ENCODE measurements around the gene MPP4. TPM values are rescaled to one million over a fixed set of nuclear protein-coding genes. Genes with fewer than 3 reads are reported as not detected.
"Not testable (repeated sequence)": the region's sequence is repeated elsewhere in the genome, so short reads cannot be mapped to it uniquely, and the experiment has no call there.

Gene MPP4
- total RNA-seq, 1 donor from 2014 or later, result not detected

DNA sequence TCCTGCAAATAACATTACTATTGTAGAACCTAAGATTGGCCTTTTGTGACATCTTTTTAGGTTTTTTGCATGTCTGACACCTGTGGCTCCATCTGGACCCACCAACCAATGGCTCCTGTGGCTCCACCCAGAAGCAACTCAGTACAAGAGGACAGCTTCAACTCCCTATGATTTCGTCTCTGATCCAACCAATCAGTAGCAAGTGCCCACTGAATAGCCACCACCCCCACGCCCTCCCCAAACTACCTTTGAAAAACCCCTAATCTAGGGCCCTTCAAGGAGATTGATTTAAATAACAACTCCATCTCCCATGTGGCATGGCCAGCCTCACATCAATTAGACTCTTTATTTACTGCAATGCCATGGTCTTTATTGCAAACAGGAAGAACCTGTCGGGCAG, 23.6 kb downstream of the MPP4 start:
- intact Hi-C loops (cut with micrococcal nuclease), result no loop called here

- intact Hi-C loops (cut with micrococcal nuclease), result no loop called here
These were observed 24.1 kb downstream of the MPP4 start for GRCh38 chr2:201674298-201674697.

DNA sequence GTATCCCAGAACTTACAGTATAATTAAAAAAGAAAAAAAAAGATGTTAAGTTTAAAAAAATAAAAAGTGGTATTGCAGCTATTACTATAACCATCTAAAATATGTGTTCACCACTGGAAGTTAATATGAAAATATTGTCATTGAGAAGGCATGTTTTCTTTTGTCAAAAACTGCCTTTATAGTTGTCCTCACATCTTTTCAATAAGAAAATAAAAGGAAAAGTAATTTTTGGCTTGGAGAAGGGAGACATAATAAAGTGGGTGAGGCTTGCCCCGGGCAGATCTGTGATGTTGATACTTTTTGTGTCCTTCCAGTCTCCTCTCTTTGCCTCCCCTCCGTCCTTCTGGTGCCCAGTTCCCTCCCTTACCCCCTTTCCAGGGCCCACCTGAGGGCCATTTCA, 24.9 kb downstream of the MPP4 start:
- intact Hi-C loops (cut with micrococcal nuclease), result no loop called here

- intact Hi-C loops (cut with micrococcal nuclease), result not testable (repeated sequence)
These were observed 27.2 kb downstream of the MPP4 start for GRCh38 chr2:201671205-201671604.

DNA sequence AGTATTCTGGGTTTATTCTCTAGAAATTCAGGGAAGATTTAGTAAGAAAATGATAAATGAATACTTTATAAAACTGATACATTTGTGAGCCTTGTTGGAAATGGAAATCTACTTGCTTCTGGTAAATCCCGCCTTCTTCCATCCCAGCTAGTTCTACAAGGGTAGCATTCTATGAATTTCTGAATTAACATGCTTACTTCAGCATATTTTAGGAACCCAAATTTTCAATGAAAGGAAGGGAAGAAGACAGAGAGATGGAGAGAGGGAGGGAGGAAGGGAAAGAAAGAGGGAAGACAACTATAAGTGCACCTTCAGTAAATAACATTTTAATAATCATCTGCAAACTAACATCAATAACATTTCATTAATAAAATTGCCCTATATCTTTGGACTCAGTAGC, 28.6 kb downstream of the MPP4 start:
- intact Hi-C loops (cut with micrococcal nuclease), result no loop called here

- intact Hi-C loops (cut with micrococcal nuclease), result no loop called here
These were observed 30.0 kb downstream of the MPP4 start for GRCh38 chr2:201668402-201668910.

GRCh38 chr2:201664334-201664733, 34.1 kb downstream of the MPP4 start:
- intact Hi-C loops (cut with micrococcal nuclease), result no loop called here

DNA sequence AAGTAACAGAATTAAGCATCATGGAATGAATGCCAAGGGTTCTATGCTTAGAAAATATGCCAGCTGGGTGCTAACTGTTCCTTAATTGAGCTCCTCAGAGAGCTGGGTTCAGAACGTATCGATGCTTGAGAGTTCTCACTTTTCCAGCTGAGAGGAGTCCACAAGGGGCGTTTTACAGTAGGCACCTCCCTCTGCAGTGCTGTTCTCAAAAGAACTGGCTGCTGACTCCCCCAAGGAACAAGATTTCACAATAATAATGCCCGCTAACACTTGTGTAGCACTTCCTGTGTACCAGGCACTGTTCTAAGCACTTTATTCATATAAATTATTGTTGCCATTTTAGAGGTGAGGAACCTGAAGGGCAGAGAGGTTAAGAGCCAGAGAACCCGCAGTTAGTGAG, 37.1 kb downstream of the MPP4 start:
- intact Hi-C loops (cut with micrococcal nuclease), result no loop called here

DNA sequence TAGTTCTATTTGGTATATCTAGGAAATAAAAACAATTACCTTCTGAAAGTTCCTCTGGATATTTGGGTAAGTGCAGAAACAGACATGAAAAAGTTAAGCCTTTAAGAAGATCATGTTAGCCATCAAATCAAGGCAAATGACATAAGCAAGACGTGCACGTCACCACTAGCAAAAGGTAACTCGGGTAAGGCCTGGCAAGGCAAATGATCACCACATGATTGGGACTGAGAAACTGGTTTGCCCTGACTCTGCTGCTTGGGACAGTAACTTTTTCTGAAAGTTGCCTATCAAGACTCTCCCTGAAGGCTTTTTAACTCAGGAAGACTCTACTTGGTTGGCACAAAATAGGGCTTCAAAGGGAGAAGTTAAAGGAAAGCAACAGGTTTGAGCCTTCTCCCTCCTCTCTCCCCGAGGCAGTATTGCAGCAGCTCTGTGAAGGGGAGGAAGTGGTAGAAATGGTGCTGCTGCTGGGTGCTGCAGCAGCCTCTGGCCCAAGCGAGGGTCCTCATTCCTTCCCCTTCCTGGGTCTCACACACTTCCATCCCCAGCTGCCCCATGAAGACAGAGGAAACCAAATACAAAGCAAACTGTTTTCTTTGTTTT, 38.0 kb downstream of the MPP4 start:
- intact Hi-C loops (cut with micrococcal nuclease), result no loop called here

DNA sequence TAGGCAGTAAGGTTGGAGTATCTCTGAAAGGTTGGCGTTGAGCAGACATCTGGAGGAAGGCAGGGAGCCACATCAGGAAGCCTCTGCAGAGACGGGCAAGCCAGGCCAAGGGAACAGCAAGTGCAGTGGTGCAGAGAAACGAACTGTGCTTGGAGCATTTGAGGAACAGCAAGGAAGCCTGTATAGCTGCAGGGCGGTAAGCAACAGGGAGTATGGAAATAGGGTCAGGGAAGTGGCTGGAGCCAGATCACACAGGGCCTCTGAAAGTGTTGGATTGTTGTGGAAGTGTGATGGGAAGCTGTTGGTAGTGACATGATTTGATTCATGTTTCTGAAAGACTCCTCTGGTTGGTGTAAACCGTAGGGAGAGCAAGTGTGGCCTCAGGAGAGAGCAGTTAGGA, 41.7 kb downstream of the MPP4 start:
- intact Hi-C loops (cut with micrococcal nuclease), result no loop called here

DNA sequence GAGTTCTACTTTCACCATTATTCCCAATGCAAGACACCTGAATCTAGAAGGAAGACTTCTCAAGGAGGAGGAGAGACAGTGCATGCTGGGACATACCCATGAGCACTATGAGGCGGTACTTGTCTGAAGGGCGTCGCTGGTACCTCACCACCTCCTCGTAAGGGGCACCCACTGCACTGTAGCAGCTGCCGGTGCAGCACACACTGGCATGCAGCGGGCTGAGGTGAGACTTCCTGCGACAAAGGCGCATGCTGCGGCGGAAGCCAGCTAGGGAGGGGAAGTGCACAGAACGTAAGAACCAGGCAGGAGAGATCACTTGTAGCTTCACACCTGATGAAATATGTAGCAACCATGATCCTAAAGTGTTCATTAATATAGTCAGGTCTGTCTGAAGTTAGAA, 42.3 kb downstream of the MPP4 start:
- intact Hi-C loops (cut with micrococcal nuclease), result no loop called here

DNA sequence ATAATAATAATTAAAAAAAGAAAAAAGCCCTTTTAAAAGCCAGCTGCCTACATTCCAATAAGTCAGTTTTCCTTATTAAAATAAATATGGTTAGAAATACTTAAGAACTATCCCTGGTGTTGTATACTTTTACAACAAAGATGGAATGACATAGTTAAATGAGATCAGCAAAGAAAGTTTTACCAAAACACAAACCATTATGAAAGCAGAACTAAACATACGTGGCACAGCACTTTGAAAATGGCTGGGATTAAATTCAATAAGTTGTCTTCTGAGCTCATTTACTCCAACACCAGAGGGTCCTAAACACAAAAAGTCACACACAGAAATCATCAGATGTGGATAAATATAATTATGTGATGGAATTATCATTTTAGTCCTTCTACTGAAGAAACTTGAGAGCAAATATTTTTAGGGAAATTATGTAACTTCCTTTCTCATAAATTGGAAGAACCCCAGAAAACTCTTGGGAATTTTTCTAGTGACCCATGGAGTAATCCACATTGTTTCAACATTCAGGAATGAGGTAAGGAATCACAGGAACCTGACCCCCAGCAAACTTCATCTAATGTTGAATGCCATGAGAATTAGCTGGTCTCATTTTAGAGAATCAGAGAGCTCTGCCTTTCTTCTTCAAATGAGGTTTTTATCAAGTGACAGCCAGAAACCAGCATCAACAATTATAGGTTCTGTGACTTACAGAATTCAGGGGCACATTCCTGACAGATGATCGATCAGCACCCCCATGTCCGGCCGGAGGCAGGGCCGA, 43.6 kb downstream of the MPP4 start:
- intact Hi-C loops (cut with micrococcal nuclease), result no loop called here

- intact Hi-C loops (cut with micrococcal nuclease), result no loop called here
These were observed 45.2 kb downstream of the MPP4 start for GRCh38 chr2:201653221-201653620.

GRCh38 chr2:201649442-201649841, 49.0 kb downstream of the MPP4 start:
- intact Hi-C loops (cut with micrococcal nuclease), result no loop called here

- intact Hi-C loops (cut with micrococcal nuclease), result no loop called here
These were observed 51.0 kb downstream of the MPP4 start for GRCh38 chr2:201647431-201647830.

DNA sequence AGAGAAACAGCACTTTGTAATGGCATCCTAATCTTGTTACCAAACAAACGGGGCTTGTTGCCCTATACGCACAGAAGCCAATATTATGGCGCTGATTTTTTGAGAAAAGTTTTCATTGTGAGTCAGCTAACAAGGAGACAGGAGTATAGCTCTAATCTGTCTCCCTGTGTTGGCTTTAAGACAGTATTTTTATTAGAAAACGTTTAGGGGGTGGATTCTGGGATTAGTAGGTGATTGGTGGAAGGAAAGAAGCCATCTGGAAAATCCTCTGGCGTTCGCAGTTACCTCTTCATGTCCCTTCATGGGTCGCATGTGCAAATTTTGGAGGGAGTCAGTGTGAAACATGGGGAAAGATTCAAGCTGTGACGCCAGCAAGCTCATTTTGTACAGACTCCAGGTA, 54.4 kb downstream of the MPP4 start:
- intact Hi-C loops (cut with micrococcal nuclease), result loop anchor here (5.0 kb wide), 3 partner anchors 242 to 782 kb away; partner anchors contain the start of genes CLK1, NIF3L1 and PPIL3

DNA sequence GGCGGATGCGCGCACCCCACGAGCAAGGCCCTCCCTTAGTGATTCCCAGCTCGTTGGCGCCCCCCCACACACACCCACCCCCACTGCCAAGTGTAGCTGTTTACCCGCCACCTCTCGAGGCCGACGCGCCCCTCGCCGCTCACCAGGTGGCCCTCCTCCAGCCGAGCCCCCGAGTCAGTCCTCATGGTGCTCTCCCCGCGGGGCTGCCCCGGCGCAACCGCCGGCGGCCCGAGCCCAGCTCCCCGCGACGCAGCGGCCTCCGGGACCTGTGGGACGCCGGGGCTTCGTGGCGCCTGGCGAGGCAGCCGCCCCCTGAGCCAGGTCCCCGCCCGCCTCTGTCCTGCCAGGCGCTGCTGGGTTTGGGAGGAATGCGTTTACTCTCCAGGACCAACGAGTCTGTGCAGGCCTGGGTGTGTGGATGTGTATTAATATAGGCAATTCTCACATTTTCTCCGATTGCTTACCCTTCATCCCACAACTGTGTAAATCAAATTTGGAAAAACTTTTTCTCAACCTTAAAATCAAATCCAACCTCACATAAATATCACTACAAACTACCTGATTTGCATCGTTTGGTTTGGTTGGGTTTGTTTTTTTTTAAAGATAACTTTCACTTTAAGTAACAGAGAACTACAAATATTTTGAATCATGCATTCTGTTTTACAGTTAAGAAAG, 55.1 kb downstream of the MPP4 start, which contains the start of gene TMEM237:
Gene TMEM237, minus strand, starts transcription at position 288 of the 675 bp plus-strand sequence. Its CDS starts 103 bp downstream, at position 185.
- intact Hi-C loops (cut with micrococcal nuclease), result loop anchor here (2.0 to 5.0 kb wide), 10 partner anchors 241 to 1371 kb away; partner anchors contain the start of genes CASP10, CASP8, CFLAR and CLK1

GRCh38 chr2:201642579-201643215, 55.7 kb downstream of the MPP4 start:
- intact Hi-C loops (cut with micrococcal nuclease), result loop anchor here (1.0 to 5.0 kb wide), 18 partner anchors 139 to 1372 kb away; partner anchors contain the start of genes BZW1, CASP10, CASP8 and CFLAR

- intact Hi-C loops (cut with micrococcal nuclease), result loop anchor here (1.0 to 5.0 kb wide), 18 partner anchors 139 to 1373 kb away; partner anchors contain the start of genes BZW1, CASP10, CASP8 and CFLAR
These were observed 56.3 kb downstream of the MPP4 start for GRCh38 chr2:201642086-201642578.

DNA sequence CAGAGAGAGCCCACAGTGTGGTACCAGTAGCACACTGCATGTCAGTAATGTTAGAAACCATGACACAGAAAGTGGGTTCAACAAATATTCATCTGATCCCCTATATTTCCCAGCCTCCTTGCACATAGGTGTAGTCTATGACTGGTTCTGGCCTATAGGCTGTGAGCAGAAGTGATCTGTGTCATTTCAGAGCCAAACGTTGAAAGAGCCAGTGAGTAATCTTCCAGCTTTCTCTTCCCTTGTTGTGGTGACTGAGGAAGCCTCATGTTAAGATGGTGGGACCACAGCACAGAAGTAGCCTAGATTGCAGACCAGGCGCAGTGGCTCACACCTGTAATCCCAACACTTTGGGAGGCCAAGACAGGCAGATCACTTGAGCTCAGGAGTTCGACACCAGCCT, 59.2 kb downstream of the MPP4 start:
- intact Hi-C loops (cut with micrococcal nuclease), result no loop called here

DNA sequence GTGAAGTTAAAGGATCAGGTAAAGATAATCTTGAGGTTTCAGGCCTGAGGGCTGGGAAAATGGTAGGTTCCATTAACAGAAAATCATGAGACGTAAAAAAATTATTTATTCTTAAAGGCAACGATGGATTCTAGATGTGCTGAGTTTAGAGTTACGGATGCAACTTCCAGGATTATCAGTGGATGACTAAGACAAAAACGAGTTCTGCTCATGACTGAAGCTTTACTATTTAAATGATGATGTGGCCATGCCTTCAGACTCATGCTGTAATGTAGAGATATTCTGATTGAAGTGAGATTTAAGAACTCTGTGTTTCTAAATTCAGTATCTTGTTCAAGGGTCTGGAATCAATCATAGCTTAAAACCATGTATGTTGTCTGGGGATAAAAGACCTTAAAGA, 60.1 kb downstream of the MPP4 start:
- intact Hi-C loops (cut with micrococcal nuclease), result no loop called here
